ENCODE data around the gene KCNRG. TPM values are rescaled to one million over a fixed set of nuclear protein-coding genes. Genes with fewer than 3 reads are reported as not detected.
A peak's percentile ranks its signal among the peaks of the same experiment; 100 is the strongest.

The KCNRG gene
- total and polyA plus RNA-seq, 2 experiments from 2014 or later, result 0.60 TPM; not detected in 1

DNA sequence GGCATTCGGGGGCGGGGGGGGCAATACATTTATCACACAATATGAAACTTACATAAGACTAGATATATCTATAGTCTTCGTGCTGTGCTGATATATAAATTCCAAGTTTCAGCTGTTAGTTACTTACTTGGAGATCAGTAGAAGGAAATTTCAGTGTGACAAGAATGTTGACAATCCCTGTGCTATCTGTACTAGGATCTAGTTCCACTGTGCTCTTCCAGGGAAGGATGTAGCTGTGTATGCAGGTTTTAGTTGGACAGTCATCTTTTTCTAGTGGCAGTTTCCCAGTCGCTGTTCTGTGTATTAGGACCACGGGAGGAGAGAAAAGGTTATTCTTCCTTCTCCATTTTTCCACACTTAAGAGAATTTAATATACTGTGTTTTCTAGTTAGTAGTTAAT is 21.6 kb upstream of the KCNRG start:
- H3K4me3 ChIP-seq, result no peak overlapping the region
- H3K9me2 ChIP-seq (ENCODE audit: insufficient read depth), result no peaks in the 10 kb centered on the region
- no peaks in the 10 kb centered on the region for H3K36me3 ChIP-seq (ENCODE audit: insufficient read depth)
- H3K4me1 ChIP-seq (ENCODE audit: insufficient read depth), result peaks cover 9% of the 10 kb centered on the region
- no peak overlapping the region for H2AFZ ChIP-seq
- peaks cover 18% of the 10 kb centered on the region for H3K27me3 ChIP-seq (ENCODE audit: insufficient read depth)
- H3K27ac ChIP-seq (ENCODE audit: low read depth), result no peak overlapping the region
- Mint-ChIP-seq H3K4me1 (peaks cover 27% of the 10 kb centered on the region), H3K36me3 (ENCODE audit: low read depth) (peaks cover 14% of the 10 kb centered on the region), H3K27me3 (ENCODE audit: insufficient read depth, low read depth, poor library complexity) (peaks cover 6% of the 10 kb centered on the region), H3K9me3 (no peaks in the 10 kb centered on the region; the same call in 2 of the 3 replicates), H3K27ac (no peak overlapping the region), H3K4me3 (no peak overlapping the region)
- TF ChIP-seq EZH2phosphoT487 (IDR thresholded peaks at IDR 0.05; ENCODE audit: unreplicated experiment), result no peak
- H4K20me1 ChIP-seq (replicated peaks; ENCODE audit: insufficient read depth), result no peaks in the 10 kb centered on the region
- ATAC-seq, result no peak
- H3K79me2 ChIP-seq (replicated peaks; ENCODE audit: insufficient read depth), result no peaks in the 10 kb centered on the region; the same call in 1 of the 2 replicates
- no peak overlapping the region for H3K4me2 ChIP-seq
- no peak for DNase-seq (ENCODE audit: low spot score)
- H3F3A ChIP-seq (replicated peaks; ENCODE audit: low read depth), result no peaks in the 10 kb centered on the region

- peak overlapping the region; percentile 70 for H3K4me3 Mint-ChIP-seq
- Histone ChIP-seq H3K36me3 (ENCODE audit: insufficient read depth) (no peaks in the 10 kb centered on the region), H3K9me2 (ENCODE audit: insufficient read depth) (no peaks in the 10 kb centered on the region), H4K20me1 (replicated peaks; ENCODE audit: insufficient read depth) (no peaks in the 10 kb centered on the region), H3K4me1 (ENCODE audit: insufficient read depth) (peaks cover 14% of the 10 kb centered on the region), H3F3A (replicated peaks; ENCODE audit: low read depth) (no peaks in the 10 kb centered on the region), H3K4me2 (peak overlapping the region; percentile 80), H3K79me2 (replicated peaks; ENCODE audit: insufficient read depth) (peaks cover 14% of the 10 kb centered on the region), H2AFZ (peak overlapping the region; percentile 52; the same call in 1 of the 2 replicates), H3K27ac (ENCODE audit: low read depth) (no peak overlapping the region), H3K4me3 (peak overlapping the region; percentile 80), H3K27me3 (ENCODE audit: insufficient read depth) (peaks cover 18% of the 10 kb centered on the region)
- peaks cover 30% of the 10 kb centered on the region for H3K36me3 Mint-ChIP-seq (ENCODE audit: low read depth)
- H3K27me3 Mint-ChIP-seq (ENCODE audit: insufficient read depth, low read depth, poor library complexity), result peaks cover 5% of the 10 kb centered on the region
- H3K27ac Mint-ChIP-seq, result no peak overlapping the region
- DNase-seq (ENCODE audit: low spot score) (peak; percentile 49), ATAC-seq (peak; percentile 1; the same call in 1 of the 3 replicates)
- H3K9me3 Mint-ChIP-seq, result no peaks in the 10 kb centered on the region; the same call in 2 of the 3 replicates
- TF ChIP-seq ZNF462 (CRISPR knock-in tag; IDR thresholded peaks at IDR 0.05), result no peak
- TF ChIP-seq EZH2phosphoT487 (IDR thresholded peaks at IDR 0.05; ENCODE audit: unreplicated experiment), result no peak
- no peak for TF ChIP-seq JUNB (IDR thresholded peaks at IDR 0.05; ENCODE audit: unreplicated experiment)
- TF ChIP-seq ZNF331 (CRISPR knock-in tag; IDR thresholded peaks at IDR 0.05; ENCODE audit: low read depth), result no peak
- no peak for TF ChIP-seq CTCF (conservative IDR thresholded peaks at IDR 0.05; ENCODE audit: low read depth in 2 of 2)
- TF ChIP-seq STAT1 (IDR thresholded peaks at IDR 0.05; ENCODE audit: unreplicated experiment), result no peak
- TF ChIP-seq EZH2 (IDR thresholded peaks at IDR 0.05; ENCODE audit: low read depth, unreplicated experiment), result no peak
- peaks cover 28% of the 10 kb centered on the region for H3K4me1 Mint-ChIP-seq
Observed at GRCh38 chr13:49995625-49996101, 19.6 kb upstream of the KCNRG start.
